HPDE6-E6E7 (cell line): ENCODE results near the gene PEX6.

ENCODE experiments used
- DNase-seq: peaks from one replicate; pipeline ENCODE4 v3.0.0; 2011; ENCODE audit warnings: missing footprints; ENCODE audit errors: extremely low spot score

Gene PEX6

GRCh38 chr6:42936398-42936797, 42.6 kb downstream of the PEX6 start:
- DNase-seq, result no peak

- DNase-seq, result no peak
Observed at GRCh38 chr6:42935322-42935721, 43.7 kb downstream of the PEX6 start.

GRCh38 chr6:42933205-42933604, 45.8 kb downstream of the PEX6 start:
- DNase-seq, result no peak

GRCh38 chr6:42932412-42932811, 46.6 kb downstream of the PEX6 start:
- DNase-seq, result no peak

GRCh38 chr6:42929821-42930360, 49.1 kb downstream of the PEX6 start:
- peak; percentile 46 for DNase-seq

GRCh38 chr6:42928986-42929820, 49.8 kb downstream of the PEX6 start, which contains the start of gene CNPY3:
CNPY3 (plus strand) TSS chr6:42929480; CDS start chr6:42929571, 91 bp downstream.
- DNase-seq, result peak; percentile 89

- no peak for DNase-seq
Observed at GRCh38 chr6:42925248-42925857, 53.6 kb downstream of the PEX6 start.

- no peak for DNase-seq
Observed at GRCh38 chr6:42923666-42924065, 55.3 kb downstream of the PEX6 start.

- no peak for DNase-seq
Observed at GRCh38 chr6:42921801-42922200, 57.2 kb downstream of the PEX6 start.

GRCh38 chr6:42916288-42916687, 62.7 kb downstream of the PEX6 start:
- DNase-seq, result no peak

GRCh38 chr6:42915732-42916131, 63.2 kb downstream of the PEX6 start, which contains the start of gene PTCRA:
PTCRA (plus strand) TSS chr6:42916053; CDS start chr6:42916070, 17 bp downstream.
- DNase-seq, result no peak

- no peak for DNase-seq
Observed at GRCh38 chr6:42914546-42914945, 64.4 kb downstream of the PEX6 start.
